Endothelial cell of umbilical vein (primary cell): ENCODE results near the gene DAB1. TPM values are rescaled to one million over a fixed set of nuclear protein-coding genes. Genes with fewer than 3 reads are reported as not detected.

Source experiments
- BruUV-seq: library from RNA; stranded (reverse); fragments of 400-500 nt; replicated peaks from 2 replicates; lab custom pipeline; 2021; lab: Mats Ljungman, UMichigan
- CTCF ChIA-PET: fragments of 300-600, 350-600 bp; sonication (Branson Sonifier 250); formaldehyde crosslinking; loops from one replicate; lab custom pipeline; 2021; ENCODE audit warnings: antibody characterized with exemption, inconsistent platforms; lab: Charles Lee
- POLR2A ChIA-PET: fragments of 300-600, 350-600 bp; sonication (Branson Sonifier 250); formaldehyde crosslinking; loops from one replicate; lab custom pipeline; 2021; ENCODE audit warnings: antibody characterized with exemption, inconsistent platforms; lab: Charles Lee
- DNase-seq: peaks from one replicate; pipeline ENCODE4 v3.0.0-alpha.2; 2011; ENCODE audit warnings: low read depth, low spot score
- FAIRE-seq: peaks from 2 replicates; lab custom pipeline; 2011; peaks lifted over from hg19 to GRCh38; lab: Jason Lieb, UNC
- H2AFZ ChIP-seq: 2 replicates; pipeline ENCODE4 v1.6.0; 2012; ENCODE audit warnings: low read depth, low read length, control low read depth, inconsistent platforms
- H3K27ac ChIP-seq: 2 replicates; pipeline ENCODE4 v1.5.1; 2011; ENCODE audit warnings: low read depth, mild to moderate bottlenecking, control low read depth, low read length, moderate library complexity; ENCODE audit not compliant: insufficient read depth
- H3K27me3 ChIP-seq, 2 experiments: 2 replicates each; pipeline versions ENCODE4 v1.6.0 to v1.6.1; 2011; ENCODE audit warnings: low read length in 2 of 2, mixed read lengths in 1 of 2; ENCODE audit not compliant: control insufficient read depth in 2 of 2, insufficient read depth in 2 of 2
- H3K36me3 ChIP-seq, 2 experiments: 2 replicates in 1 of 2; 3 replicates in 1 of 2; pipeline ENCODE4 v1.5.1; 2011; ENCODE audit warnings: low read length in 2 of 2, mild to moderate bottlenecking in 1 of 2, moderate library complexity in 1 of 2; ENCODE audit not compliant: control insufficient read depth in 2 of 2, insufficient read depth in 2 of 2; ENCODE audit errors: extremely low read depth in 1 of 2
- H3K4me1 ChIP-seq: 3 replicates; pipeline ENCODE4 v1.5.1; 2011; ENCODE audit warnings: mild to moderate bottlenecking, low read length; ENCODE audit not compliant: control insufficient read depth, insufficient read depth; ENCODE audit errors: extremely low read depth
- H3K4me2 ChIP-seq: 2 replicates; pipeline ENCODE4 v1.6.1; 2011; ENCODE audit warnings: low read length, control low read depth, mixed read lengths; ENCODE audit not compliant: insufficient read depth
- H3K4me3 ChIP-seq, 3 experiments: fragments of 200-600 bp in 1 of 3; sonication (generic), shearing (Covaris generic) in 1 of 3; replicated peaks in 1 of 3; 2 replicates each; pipeline ENCODE4 v1.5.1; 2011 to 2016; ENCODE audit warnings: control low read depth in 3 of 3, low read length in 3 of 3, mild to moderate bottlenecking in 2 of 3, inconsistent platforms in 1 of 3, low read depth in 1 of 3, moderate library complexity in 1 of 3; ENCODE audit not compliant: insufficient read depth in 1 of 3
- H3K79me2 ChIP-seq: 2 replicates; pipeline ENCODE4 v1.6.0; 2012; ENCODE audit warnings: low read length, inconsistent platforms; ENCODE audit not compliant: control insufficient read depth, insufficient read depth
- H3K9ac ChIP-seq: replicated peaks from 2 replicates; pipeline ENCODE3; 2011; ENCODE audit warnings: low read length, control low read depth; ENCODE audit not compliant: insufficient read depth; ENCODE audit errors: extremely low read depth
- H3K9me1 ChIP-seq: replicated peaks from 3 replicates; pipeline ENCODE4 v1.6.0; 2011; ENCODE audit warnings: mild to moderate bottlenecking, low read length; ENCODE audit not compliant: control insufficient read depth, insufficient read depth; ENCODE audit errors: extremely low read depth
- H3K9me3 ChIP-seq: replicated peaks from 2 replicates; pipeline ENCODE4 v1.5.1; 2012; ENCODE audit warnings: low read length, inconsistent platforms; ENCODE audit not compliant: control insufficient read depth, insufficient read depth
- H4K20me1 ChIP-seq: replicated peaks from 2 replicates; pipeline ENCODE3; 2011; ENCODE audit warnings: mild to moderate bottlenecking, low read length; ENCODE audit not compliant: control insufficient read depth, insufficient read depth; ENCODE audit errors: extremely low read depth
- CTCF ChIP-seq, 2 donors: IDR thresholded peaks; 1 replicate in 1 of 2; 2 replicates in 1 of 2; pipeline ENCODE4 v1.5.1; 2011; ENCODE audit warnings: low read length in 2 of 2, mild to moderate bottlenecking in 2 of 2, moderate library complexity in 2 of 2, control low read depth in 1 of 2, inconsistent platforms in 1 of 2, low read depth in 1 of 2; ENCODE audit not compliant: insufficient read depth in 1 of 2; ENCODE audit errors: extremely low read depth in 1 of 2
- EZH2 ChIP-seq: IDR thresholded peaks from 2 replicates; pipeline ENCODE4 v1.6.1; 2012; ENCODE audit warnings: borderline replicate concordance, low read depth, mild to moderate bottlenecking, moderate library complexity, low read length, inconsistent platforms; ENCODE audit not compliant: severe bottlenecking
- FOS ChIP-seq: IDR thresholded peaks from 2 replicates; pipeline ENCODE4 v1.6.1; 2011; ENCODE audit warnings: mild to moderate bottlenecking, low read length, moderate library complexity, borderline replicate concordance; ENCODE audit not compliant: insufficient read depth
- GATA2 ChIP-seq: IDR thresholded peaks from 2 replicates; pipeline ENCODE4 v1.7.0; 2011; ENCODE audit warnings: low read depth, mild to moderate bottlenecking, moderate library complexity, mixed read lengths, low read length; ENCODE audit not compliant: insufficient read length, insufficient read depth
- JUN ChIP-seq: IDR thresholded peaks from 2 replicates; pipeline ENCODE4 v1.6.1; 2011; ENCODE audit warnings: borderline replicate concordance, low read depth; ENCODE audit not compliant: insufficient read length, insufficient read depth
- MYC ChIP-seq: IDR thresholded peaks from one replicate; pipeline ENCODE4 v1.6.1; 2011; ENCODE audit warnings: mild to moderate bottlenecking, low read depth, low read length
- POLR2A ChIP-seq: IDR thresholded peaks from 2 replicates; pipeline ENCODE4 v1.6.1; 2012; ENCODE audit warnings: low read depth, mild to moderate bottlenecking, control low read depth, low read length
- POLR2AphosphoS5 ChIP-seq: IDR thresholded peaks from 2 replicates; pipeline ENCODE4 v1.6.1; 2012; ENCODE audit warnings: low read depth, mild to moderate bottlenecking, control low read depth, low read length, moderate library complexity; ENCODE audit not compliant: insufficient read depth
- dilution Hi-C: fragments of 300-500 bp; cut with MboI; formaldehyde crosslinking; loops from one replicate; pipeline ENCODE4 v1.15.0; 2019; ENCODE audit warnings: low sequenced_read_pairs; ENCODE audit not compliant: extremely low pct_ligation_motif_present
- intact Hi-C: fragments of 100-400 bp; cut with micrococcal nuclease; formaldehyde crosslinking; loops from one replicate; pipeline ENCODE4 v1.10.0; 2022
- polyA plus RNA-seq, 4 experiments: library from polyadenylated mRNA; depleted of rRNA in 3 of 4; stranded (reverse) in 3 of 4; unstranded in 1 of 4; fragments of >200 nt; gene quantifications; 2 replicates each; pipeline versions ENCODE4 v1.2.1 to v1.2.3, GENCODE V29; 2011 to 2012; ENCODE audit warnings: missing spikeins in 1 of 4
- total RNA-seq: library from RNA; stranded (reverse); gene quantifications from 2 replicates; pipeline ENCODE4 v1.2.3, GENCODE V29; 2021
- TF ChIP-seq, protein P1 (sequence below): IDR thresholded peaks from 2 replicates; pipeline ENCODE4 v1.6.1; 2011; ENCODE audit not compliant: insufficient read depth, insufficient read length

Gene DAB1
- total and polyA plus RNA-seq, 2 donors (not counting 3 experiments of a cell fraction or from before 2014, with no cell fraction given), result not detected

GRCh38 chr1:57134803-57135202 lies 289.1 kb downstream of the DAB1 start:
- dilution Hi-C loops, result no loop called here

More at GRCh38 chr1:57134803-57135202, 289.1 kb downstream of the DAB1 start:
- no peaks in the 10 kb centered on the region for H3K4me1 ChIP-seq
- DNase-seq (no peak), FAIRE-seq (no peak)
- no peak for TF ChIP-seq POLR2A
- no peak for TF ChIP-seq JUN
- no peak for TF ChIP-seq POLR2AphosphoS5
- TF ChIP-seq EZH2, result no peak
- no peak for TF ChIP-seq GATA2
- no peak for TF ChIP-seq MYC
- no peak for TF ChIP-seq CTCF (IDR thresholded peaks at IDR 0.05; ENCODE audit: extremely low read depth in 1 of 2, insufficient read depth in 1 of 2, low read depth in 1 of 2, low read length in 2 of 2)
- TF ChIP-seq, protein P1, sequence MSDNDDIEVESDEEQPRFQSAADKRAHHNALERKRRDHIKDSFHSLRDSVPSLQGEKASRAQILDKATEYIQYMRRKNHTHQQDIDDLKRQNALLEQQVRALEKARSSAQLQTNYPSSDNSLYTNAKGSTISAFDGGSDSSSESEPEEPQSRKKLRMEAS, result no peak
- no peak for TF ChIP-seq FOS
- H3K4me2 ChIP-seq, result no peak overlapping the region
- no peak overlapping the region for H3K9ac ChIP-seq
- no peak overlapping the region for H3K4me3 ChIP-seq
- no peaks in the 10 kb centered on the region for H3K27me3 ChIP-seq
- intact Hi-C loops, result no loop called here
- POLR2A ChIA-PET, result no interaction called here
- no peaks in the 10 kb centered on the region for H4K20me1 ChIP-seq
- no peak overlapping the region for H3K27ac ChIP-seq
- CTCF ChIA-PET, result no interaction called here
- BruUV-seq, result no TSS peak
- H2AFZ ChIP-seq, result no peak overlapping the region
- no peaks in the 10 kb centered on the region for H3K36me3 ChIP-seq
- H3K9me1 ChIP-seq, result no peaks in the 10 kb centered on the region
- H3K79me2 ChIP-seq, result no peaks in the 10 kb centered on the region
- no peaks in the 10 kb centered on the region for H3K9me3 ChIP-seq
